K562 (cell line): ENCODE data around the gene AFAP1. TPM values are rescaled to one million over a fixed set of nuclear protein-coding genes. Genes with fewer than 3 reads are reported as not detected.

Experiments used
- ATAC-seq: fragments of 200-7000 bp; cut with Tn5 transposase; 3 replicates; pipeline ENCODE4 v1.9.1; 2020; ENCODE audit warnings: moderate library complexity
- BruUV-seq: library from RNA; stranded (reverse); fragments of 400-500 nt; replicated peaks from 2 replicates; lab custom pipeline; 2021; lab: Mats Ljungman, UMichigan
- CTCF ChIA-PET: fragments of 300-600 bp; formaldehyde crosslinking; extraction: SDS; loops from one replicate; lab custom pipeline; 2021; ENCODE audit warnings: low intra/inter-chr PET ratio; lab: Yijun Ruan, JAX
- POLR2A ChIA-PET: fragments of 300-600, 350-650 bp; sonication (Branson Sonifier 250); formaldehyde crosslinking; extraction: SDS; loops from one replicate; lab custom pipeline; 2021; ENCODE audit warnings: antibody characterized with exemption, inconsistent platforms; lab: Yijun Ruan, JAX
- DNase-seq, 4 experiments: peaks; one replicate each; pipeline versions ENCODE4 v3.0.0 to v3.0.0-alpha.2; 2011 to 2018; ENCODE audit warnings: low spot score in 3 of 4, mixed read lengths in 3 of 4; ENCODE audit errors: extremely low read depth in 1 of 4
- FAIRE-seq: peaks from 2 replicates; lab custom pipeline; 2011; peaks lifted over from hg19 to GRCh38; lab: Jason Lieb, UNC
- H2AFZ ChIP-seq: 2 replicates; pipeline ENCODE4 v1.6.0; 2011; ENCODE audit warnings: low read depth, low read length, control low read depth, inconsistent platforms
- H3K27ac ChIP-seq: fragments of 200-600 bp; 3 replicates; pipeline ENCODE4 v1.8.0; 2011; ENCODE audit warnings: low read depth, mild to moderate bottlenecking, control low read depth, inconsistent platforms, low read length, moderate library complexity, mixed read lengths; ENCODE audit errors: extremely low read depth
- H3K27me3 ChIP-seq, 2 experiments: fragments of 300-600 bp in 1 of 2; 2 replicates in 1 of 2; 3 replicates in 1 of 2; pipeline versions ENCODE4 v1.6.0 to v1.8.0; 2011; ENCODE audit warnings: inconsistent platforms in 2 of 2, low read length in 2 of 2, mild to moderate bottlenecking in 1 of 2, mixed read lengths in 1 of 2, moderate library complexity in 1 of 2; ENCODE audit not compliant: control insufficient read depth in 2 of 2, insufficient read depth in 2 of 2
- H3K36me3 ChIP-seq: fragments of 300-600 bp; 3 replicates; pipeline ENCODE4 v1.8.0; 2011; ENCODE audit warnings: mild to moderate bottlenecking, low read length, inconsistent platforms; ENCODE audit not compliant: control insufficient read depth, insufficient read depth
- H3K4me1 ChIP-seq, 2 experiments: fragments of 200-600 bp in 1 of 2; replicated peaks in 1 of 2; 2 replicates in 1 of 2; 3 replicates in 1 of 2; pipeline versions ENCODE4 v1.5.1 to v1.8.0; 2011; ENCODE audit warnings: inconsistent platforms in 2 of 2, low read length in 2 of 2, mild to moderate bottlenecking in 1 of 2, mixed read lengths in 1 of 2, moderate library complexity in 1 of 2; ENCODE audit not compliant: control insufficient read depth in 2 of 2, insufficient read depth in 2 of 2
- H3K4me2 ChIP-seq: 2 replicates; pipeline ENCODE4 v1.6.1; 2011; ENCODE audit warnings: low read length, control low read depth, inconsistent platforms, mixed read lengths; ENCODE audit not compliant: insufficient read depth
- H3K4me3 ChIP-seq: fragments of 200-600 bp; sonication (generic), shearing (Covaris generic); 2 replicates; pipeline ENCODE4 v1.5.1; 2016; ENCODE audit warnings: control low read depth, inconsistent platforms
- H3K79me2 ChIP-seq: fragments of 200-600 bp; 3 replicates; pipeline ENCODE4 v1.8.0; 2011; ENCODE audit warnings: low read length, inconsistent platforms; ENCODE audit not compliant: control insufficient read depth, insufficient read depth
- H3K9ac ChIP-seq, 2 experiments: 2 replicates each; pipeline versions ENCODE4 v1.6.0 to v1.6.1; 2011; ENCODE audit warnings: low read depth in 2 of 2, low read length in 2 of 2, control low read depth in 1 of 2, inconsistent platforms in 1 of 2, mild to moderate bottlenecking in 1 of 2, mixed read lengths in 1 of 2; ENCODE audit not compliant: insufficient read depth in 1 of 2
- H3K9me1 ChIP-seq: one replicate; pipeline ENCODE4 v1.6.0; 2011; ENCODE audit warnings: inconsistent platforms, mild to moderate bottlenecking, low read length, moderate library complexity; ENCODE audit not compliant: control insufficient read depth, insufficient read depth
- H3K9me3 ChIP-seq: replicated peaks from 2 replicates; pipeline ENCODE4 v1.5.1; 2011; ENCODE audit warnings: low read depth, low read length, inconsistent platforms; ENCODE audit not compliant: control insufficient read depth, insufficient read depth
- H4K20me1 ChIP-seq: replicated peaks from 2 replicates; pipeline ENCODE4 v1.6.1; 2011; ENCODE audit warnings: low read length, inconsistent platforms, mixed read lengths; ENCODE audit not compliant: control insufficient read depth, insufficient read depth
- CEBPZ ChIP-seq: fragments of 150-350 bp; IDR thresholded peaks from 2 replicates; pipeline ENCODE4 v1.6.1; 2014; ENCODE audit warnings: low read depth, mild to moderate bottlenecking, low read length, borderline replicate concordance
- EP400 ChIP-seq: fragments of 450-650 bp; IDR thresholded peaks from 2 replicates; pipeline ENCODE4 v1.6.1; 2017; ENCODE audit warnings: antibody characterized with exemption, mild to moderate bottlenecking, moderate library complexity
- HLTF ChIP-seq: fragments of 450-650 bp; IDR thresholded peaks from 2 replicates; pipeline ENCODE4 v1.6.1; 2016
- NFYB ChIP-seq: IDR thresholded peaks from 2 replicates; pipeline ENCODE4 v1.6.1; 2011; ENCODE audit warnings: mild to moderate bottlenecking, moderate library complexity; ENCODE audit not compliant: insufficient read length; ENCODE audit errors: extremely low read depth
- SAFB2 ChIP-seq: fragments of 200-400 bp; formaldehyde crosslinking; IDR thresholded peaks from 2 replicates; pipeline ENCODE4 v1.6.1; 2018; ENCODE audit warnings: borderline replicate concordance, low read length, low read depth, moderate library complexity; ENCODE audit not compliant: severe bottlenecking
- ZBTB40 ChIP-seq, 2 experiments: fragments of 450-650 bp in 1 of 2; sonication (generic) in 1 of 2; formaldehyde crosslinking in 1 of 2; IDR thresholded peaks; 2 replicates each; pipeline versions ENCODE4 v1.7.1 to v1.9.0; 2016 to 2022; ENCODE audit warnings: inconsistent platforms in 1 of 2, mild to moderate bottlenecking in 1 of 2, missing genetic modification reagents in 1 of 2
- ZNF311 ChIP-seq: fragments of 250-450 bp; sonication (Bioruptor Pico); IDR thresholded peaks from 2 replicates; pipeline ENCODE4 v1.4.0; 2020; ENCODE audit warnings: mild to moderate bottlenecking, moderate library complexity
- ZNF76 ChIP-seq: fragments of 250-450 bp; sonication (Bioruptor Pico); IDR thresholded peaks from 2 replicates; pipeline ENCODE4 v1.4.0; 2020; ENCODE audit warnings: mild to moderate bottlenecking, moderate library complexity, borderline replicate concordance
- ZSCAN29 ChIP-seq: fragments of 450-650 bp; IDR thresholded peaks from 2 replicates; pipeline ENCODE4 v1.6.1; 2017
- WGBS: fragments of 100-300 bp; shearing (Covaris generic); methylation state at CpG from one replicate; pipeline ENCODE4 v1.1.6; 2016; ENCODE audit warnings: low coverage, mixed read lengths; ENCODE audit not compliant: insufficient coverage; ENCODE audit errors: missing lambda C conversion rate; 5-methylcytosine and 5-hydroxymethylcytosine counted together
- in situ Hi-C: fragments of 300-500 bp; cut with MboI; formaldehyde crosslinking; loops from 4 replicates; pipeline ENCODE4 v1.15.0; 2018; ENCODE audit warnings: inconsistent platforms, mixed read lengths
- intact Hi-C: fragments of 100-400 bp; cut with micrococcal nuclease; formaldehyde crosslinking; loops from 2 replicates; pipeline ENCODE4 v1.14.2; 2022
- polyA plus RNA-seq, 8 experiments: library from polyadenylated mRNA; depleted of rRNA in 4 of 8; stranded (reverse) in 5 of 8; unstranded in 3 of 8; fragments of >200 nt; fragmentation: Nextera tagmentation in 2 of 8; fragmentation: Illumina TruSeq in 1 of 8; extraction: Ambion mirVana in 2 of 8; extraction: Trizol in 1 of 8; gene quantifications; 2 replicates each; pipeline versions ENCODE4 v1.2.1 to v1.2.3, GENCODE V29; 2011 to 2014; ENCODE audit warnings: inconsistent platforms in 1 of 8, missing spikeins in 1 of 8
- total RNA-seq, 7 experiments: library from RNA; depleted of rRNA in 6 of 7; stranded (reverse); fragments of >200 nt in 6 of 7; fragmentation: Illumina TruSeq in 2 of 7; extraction: Trizol in 2 of 7; gene quantifications; 2 replicates each; pipeline versions ENCODE4 v1.2.1 to v1.2.3, GENCODE V29; 2011 to 2021; ENCODE audit warnings: low replicate concordance in 1 of 7

AFAP1 gene
- total and polyA plus RNA-seq, 9 of the 15 experiments (the other 6 are each of a cell fraction or from before 2014, with no cell fraction given): 0.07 to 0.42 (median 0.12) TPM; not detected in 1

GRCh38 chr4:7966281-7967062 lies 26.8 kb upstream of the AFAP1 start:
- no peaks in the 10 kb centered on the region for H3K36me3 ChIP-seq
- ChIA-PET POLR2A (no interaction called here), CTCF (no interaction called here)
- intact Hi-C loops (no loop called here), in situ Hi-C loops (no loop called here)
- H4K20me1 ChIP-seq: peaks cover 7% of the 10 kb centered on the region
- H3K79me2 ChIP-seq: no peaks in the 10 kb centered on the region
- no peak overlapping the region for H3K4me2 ChIP-seq
- 4% methylated on average over 35 of the region's 37 CpGs for WGBS
- FAIRE-seq (no peak), ATAC-seq (no peak), DNase-seq (no peak)
- no peak overlapping the region for H2AFZ ChIP-seq
- no peak overlapping the region for H3K27ac ChIP-seq
- peaks cover 3% of the 10 kb centered on the region for H3K9me1 ChIP-seq
- no peak overlapping the region for H3K4me3 ChIP-seq
- H3K9me3 ChIP-seq: no peaks in the 10 kb centered on the region
- BruUV-seq: no TSS peak
- no peaks in the 10 kb centered on the region; a peak in 1 of 5 replicates for H3K4me1 ChIP-seq
- H3K9ac ChIP-seq: no peak overlapping the region
- peaks cover 19 to 52% of the 10 kb centered on the region in 2 experiments; a peak in 3 of 5 replicates for H3K27me3 ChIP-seq
- TF ChIP-seq CEBPZ: no peak
- no peak for TF ChIP-seq HLTF
- TF ChIP-seq ZBTB40 (IDR thresholded peaks at IDR 0.05): no peak
- TF ChIP-seq ZBTB40 (CRISPR knock-in tag; IDR thresholded peaks at IDR 0.05): no peak
- no peak for TF ChIP-seq ZNF311 (CRISPR knock-in tag)
- TF ChIP-seq NFYB: no peak
- no peak for TF ChIP-seq SAFB2
- no peak for TF ChIP-seq ZSCAN29
- no peak for TF ChIP-seq ZNF76 (CRISPR knock-in tag)
- no peak for TF ChIP-seq EP400
